Heart right ventricle (tissue), 16 donors: ENCODE measurements around the gene NRXN3. TPM values are rescaled to one million over a fixed set of nuclear protein-coding genes. Genes with fewer than 3 reads are reported as not detected.
A peak's percentile ranks its signal among the peaks of the same experiment; 100 is the strongest.

Experiments
- ATAC-seq, 8 donors: fragments of 200-7000 bp; cut with Tn5 transposase; one replicate each; pipeline ENCODE4 v1.9.1; 2020; ENCODE audit warnings: mild to moderate bottlenecking in 8 of 8, moderate library complexity in 8 of 8, moderate number of reproducible peaks in 1 of 8
- DNase-seq, 2 donors: peaks; one replicate each; pipeline ENCODE4 v3.0.0-alpha.2; 2020
- H3K27ac ChIP-seq, 10 donors: fragments of 200-600 bp; sonication (generic) in 2 of 10; one replicate each; pipeline versions ENCODE4 v1.5.0 to v1.8.0; 2020 to 2022; ENCODE audit warnings: mild to moderate bottlenecking in 3 of 10
- H3K27me3 ChIP-seq, 7 donors: fragments of 200-600 bp; one replicate each; pipeline ENCODE4 v1.8.0; 2021 to 2022; ENCODE audit warnings: mild to moderate bottlenecking in 2 of 7
- H3K36me3 ChIP-seq, 9 donors: fragments of 200-600 bp; sonication (generic) in 1 of 9; one replicate each; pipeline versions ENCODE4 v1.5.0 to v1.8.0; 2020 to 2022; ENCODE audit warnings: mild to moderate bottlenecking in 2 of 9
- H3K4me1 ChIP-seq, 9 donors: fragments of 200-600 bp; sonication (generic) in 1 of 9; one replicate each; pipeline versions ENCODE4 v1.5.0 to v1.8.0; 2020 to 2022; ENCODE audit warnings: mild to moderate bottlenecking in 4 of 9
- H3K4me3 ChIP-seq, 10 donors: fragments of 200-600 bp; sonication (generic) in 2 of 10; one replicate each; pipeline versions ENCODE4 v1.5.0 to v1.8.0; 2020 to 2022; ENCODE audit warnings: mild to moderate bottlenecking in 7 of 10, moderate library complexity in 2 of 10
- H3K9me3 ChIP-seq, 11 donors: fragments of 200-600 bp in 10 of 11; sonication (generic) in 2 of 11; one replicate each; pipeline versions ENCODE4 v1.5.0 to v1.8.0; 2013 to 2022; ENCODE audit warnings: mild to moderate bottlenecking in 2 of 11, control low read depth in 1 of 11, moderate library complexity in 1 of 11
- CTCF ChIP-seq, 9 donors: fragments of 200-600 bp; sonication (generic) in 2 of 9; IDR thresholded peaks; one replicate each; pipeline versions ENCODE4 v1.5.0 to v1.8.0; 2021 to 2022; ENCODE audit warnings: antibody characterized with exemption in 9 of 9, mild to moderate bottlenecking in 5 of 9, moderate library complexity in 1 of 9
- WGBS, 2 donors: extraction: QIAGEN DNeasy Blood & Tissue Kit; methylation state at CpG; one replicate each; pipeline ENCODE4 v1.1.7; 2013; ENCODE audit warnings: inconsistent platforms in 1 of 2; 5-methylcytosine and 5-hydroxymethylcytosine counted together
- intact Hi-C, 10 donors: fragments of 100-400 bp; cut with DNase I; formaldehyde crosslinking; loops; one replicate each; pipeline versions ENCODE4 v1.11.1 to v1.14.2; 2022
- polyA plus RNA-seq, 2 donors: library from polyadenylated mRNA; stranded (reverse); fragments of 200-250 nt; gene quantifications; one replicate each; pipeline ENCODE4 v1.2.3, GENCODE V29; 2013
- total RNA-seq, 10 donors: library from RNA; stranded (reverse); fragmentation: NEBNext Ultra II Directional in 3 of 10; extraction: Animal tissue kit (Norgen Biotek cat#: 25700) in 3 of 10; gene quantifications; one replicate each; pipeline versions ENCODE4 v1.2.1 to v1.2.4, GENCODE V29; 2021 to 2023
- donor health status: Arrhythmogenic right ventricular cardiomyopathy.
- donor health status: ischemic (EF 13 %, LVEDD 7.1; RV severe dilation, severe dysfunction).
- donor health status: healthy with polysubstance abuse.
- donor health status: DM: no; HTN: yes; CAD: no.
- donor health status: DM: no; HTN: no; CAD: no.
- donor health status: ischemic (EF 25% LVEDD 6.9; RV normal size, moderate dysfunction).
- donor health status: ischemic (EF 25% LVEDD 5.7; RV mildly dilated, moderate dysfunction).
- donor health status: healthy.
- donor health status: DM: yes; HTN: yes; CAD: no.
- donor health status: Ischemic cardiomyopathy.
- donor health status: ischemic (EF 35%, LVEDD 5.7; RV mildly dilated, moderate dysfunction).
- donor health status: nonischemic (EF 11% LVEDD 7.7; RV severe dilation, severe dysfunction).
- donor health status: DM: yes; HTN: yes; CAD: no.
- donor health status: PGD.
- donor health status: ischemic (EF 29% LVEDD 5.4; RV normal size, mild dysfunction).
- donor health status: nonischemic (EF 23%, LVEDD 6.1; RV moderate dilation, normal function).

NRXN3 gene
- total and polyA plus RNA-seq, 12 donors: 0.23 to 1.8 (median 0.87) TPM

GRCh38 chr14:78752518-78753188 is 582.5 kb downstream of the NRXN3 start:
- ATAC-seq (peak in 1 of 8 donors; percentile 44), DNase-seq (no peak)
- Histone ChIP-seq H3K36me3 (no peaks in the 10 kb centered on the region), H3K27ac (no peak overlapping the region), H3K9me3 (no peaks in the 10 kb centered on the region), H3K4me1 (no peaks in the 10 kb centered on the region), H3K4me3 (no peak overlapping the region), H3K27me3 (peaks cover 0 to 5% (median 0%) of the 10 kb centered on the region in 7 donors)
- no peak for TF ChIP-seq CTCF (IDR thresholded peaks at IDR 0.05)
- intact Hi-C loops: no loop called here
- WGBS, 2 donors: 43 to 50% methylated on average over 5 of the region's 5 CpGs

- WGBS, 2 donors: 86 to 88% methylated on average over 6 of the region's 6 CpGs
- no peaks in the 10 kb centered on the region for H3K36me3 ChIP-seq
- ATAC-seq (no peak), DNase-seq (no peak)
- no peaks in the 10 kb centered on the region for H3K9me3 ChIP-seq
- no peak overlapping the region for H3K27ac ChIP-seq
- H3K27me3 ChIP-seq: peaks cover 0 to 5% (median 0%) of the 10 kb centered on the region in 7 donors
- intact Hi-C loops: no loop called here
- no peak for TF ChIP-seq CTCF (IDR thresholded peaks at IDR 0.05)
- H3K4me3 ChIP-seq: no peak overlapping the region
- no peaks in the 10 kb centered on the region for H3K4me1 ChIP-seq
Measured at GRCh38 chr14:78754059-78754458, 583.9 kb downstream of the NRXN3 start.

- ATAC-seq (no peak), DNase-seq (no peak)
- intact Hi-C loops: no loop called here
- Histone ChIP-seq H3K9me3 (no peaks in the 10 kb centered on the region), H3K4me3 (no peak overlapping the region), H3K27ac (no peak overlapping the region), H3K36me3 (no peaks in the 10 kb centered on the region), H3K4me1 (no peaks in the 10 kb centered on the region), H3K27me3 (peaks cover 0 to 6% (median 0%) of the 10 kb centered on the region in 7 donors)
- peak in 6 of 9 donors; percentile 17 to 37 (median 20) for TF ChIP-seq CTCF (IDR thresholded peaks at IDR 0.05)
- 48 to 53% methylated on average over 4 of the region's 4 CpGs for WGBS, 2 donors
Measured at GRCh38 chr14:78758333-78758732, 588.2 kb downstream of the NRXN3 start.

- Histone ChIP-seq H3K4me1 (no peaks in the 10 kb centered on the region), H3K36me3 (no peaks in the 10 kb centered on the region), H3K27ac (no peak overlapping the region), H3K4me3 (no peak overlapping the region), H3K9me3 (no peaks in the 10 kb centered on the region), H3K27me3 (peaks cover 0 to 6% (median 0%) of the 10 kb centered on the region in 7 donors)
- ATAC-seq (no peak), DNase-seq (no peak)
- 86 to 87% methylated on average over 7 of the region's 7 CpGs for WGBS, 2 donors
- intact Hi-C loops: no loop called here
- no peak for TF ChIP-seq CTCF (IDR thresholded peaks at IDR 0.05)
Measured at GRCh38 chr14:78762331-78762730, 592.2 kb downstream of the NRXN3 start.
